ENCODE data around the gene PSPH. TPM values are rescaled to one million over a fixed set of nuclear protein-coding genes. Genes with fewer than 3 reads are reported as not detected.
"Not testable (repeated sequence)": the region's sequence is repeated elsewhere in the genome, so short reads cannot be mapped to it uniquely, and the experiment has no call there.

PSPH gene
- total RNA-seq, result 7.9 and 9.0 TPM in 2 replicates

DNA sequence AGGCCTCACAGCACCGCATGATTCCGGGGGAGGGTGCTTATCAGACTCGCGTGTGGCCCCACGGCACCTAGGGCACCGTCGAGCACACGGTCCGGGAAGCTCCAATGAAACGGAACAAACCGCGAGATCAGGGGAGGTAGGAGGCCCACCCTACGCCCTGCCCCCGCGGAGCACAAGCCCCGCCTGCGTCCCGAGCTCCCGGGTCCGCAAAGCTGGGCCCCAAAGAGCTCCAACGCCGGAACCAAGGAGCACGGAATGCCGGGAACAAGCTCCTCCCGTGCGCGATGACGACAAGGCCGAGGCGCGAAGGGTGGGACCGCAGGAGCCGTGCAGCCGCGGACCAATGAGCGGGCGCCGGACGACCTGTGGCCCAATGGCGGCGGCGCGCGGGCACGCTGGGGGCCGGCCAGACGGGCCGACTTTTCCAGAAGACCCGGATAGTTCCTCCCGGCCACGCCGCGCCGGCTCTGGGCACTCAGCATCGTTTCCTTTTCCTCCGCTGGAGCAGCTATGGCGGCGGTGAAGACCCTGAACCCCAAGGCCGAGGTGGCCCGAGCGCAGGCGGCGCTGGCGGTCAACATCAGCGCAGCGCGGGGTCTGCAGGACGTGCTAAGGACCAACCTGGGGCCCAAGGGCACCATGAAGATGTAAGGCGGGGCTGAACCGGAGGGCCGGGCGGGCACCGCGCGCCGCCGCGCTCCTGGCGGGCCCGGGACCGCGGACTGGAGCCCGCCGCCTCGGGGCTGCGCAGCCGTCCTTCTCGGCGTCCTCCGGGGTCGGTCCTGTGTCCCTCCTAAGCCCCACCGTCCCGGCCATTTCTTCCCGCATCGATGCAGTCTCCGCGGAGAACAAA, at the start of gene PSPH, which contains the start of gene CCT6A:
TSS of gene PSPH (minus strand) at position 106 of the 853 bp plus-strand sequence. CDS start 30,232 bp downstream, outside the sequence.
TSS of gene CCT6A (plus strand) at position 427 of the 853 bp plus-strand sequence. CDS start at position 511, 84 bp downstream.
- H3K27ac Mint-ChIP-seq, result peak within 1 kb of the TSS; percentile 88
- no peaks in the 10 kb centered on the region for H3K27me3 Mint-ChIP-seq
- intact Hi-C loops (cut with micrococcal nuclease), result loop anchor here (1.0 to 5.0 kb wide), 8 partner anchors 13 to 686 kb away; partner anchors contain the start of genes CHCHD2, LANCL2, MRPS17 and NIPSNAP2
- ATAC-seq (ENCODE audit: low read depth) (peak; percentile 90), DNase-seq (peak; percentile 88)
- ChIA-PET POLR2A (interaction anchor here (0.6 to 1.6 kb wide), 19 partner anchors 9 to 1292 kb away, joined by 3 to 57 read pairs (median 4); partner anchors contain the start of genes CHCHD2, LANCL2, NIPSNAP2 and SEC61G), CTCF (interaction anchor here (1.2 kb wide), 1 partner anchor 13 kb away, joined by 5 read pairs; no protein-coding TSS in a partner anchor)
- H3K4me3 Mint-ChIP-seq, result peak within 1 kb of the TSS; percentile 88
- H3K36me3 Mint-ChIP-seq (ENCODE audit: low read depth), result peaks cover 45% of the 10 kb centered on the region
- peaks cover 27% of the 10 kb centered on the region for H3K4me1 Mint-ChIP-seq
- H3K9me3 Mint-ChIP-seq, result no peaks in the 10 kb centered on the region
- no peak for TF ChIP-seq CTCF (IDR thresholded peaks at IDR 0.05)

DNA sequence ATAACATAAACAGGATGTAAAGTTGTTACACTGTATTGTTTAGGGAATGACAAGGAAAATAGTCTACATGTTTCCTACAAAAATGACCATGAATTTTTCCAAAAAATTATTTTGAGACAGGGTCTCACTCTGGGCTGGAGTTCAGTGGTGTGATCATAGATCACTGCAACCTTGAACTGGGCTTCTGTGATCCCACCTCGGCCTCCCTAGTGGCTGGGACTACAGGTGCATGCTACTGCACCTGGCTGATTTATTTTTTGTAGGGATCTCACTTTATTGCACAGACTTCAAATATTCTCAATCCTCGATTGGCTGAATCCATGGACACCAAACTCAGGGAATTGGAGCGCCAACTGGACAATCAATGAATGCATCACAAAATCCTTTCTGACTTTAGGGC, 48.4 kb upstream of the PSPH start:
- Mint-ChIP-seq H3K4me3 (no peak overlapping the region), H3K9me3 (no peaks in the 10 kb centered on the region), H3K4me1 (peaks cover 5% of the 10 kb centered on the region), H3K36me3 (ENCODE audit: low read depth) (peaks cover 55% of the 10 kb centered on the region), H3K27me3 (no peaks in the 10 kb centered on the region), H3K27ac (no peak overlapping the region)
- ChIA-PET CTCF (no interaction called here), POLR2A (no interaction called here)
- DNase-seq (no peak), ATAC-seq (ENCODE audit: low read depth) (no peak)
- intact Hi-C loops (cut with micrococcal nuclease), result no loop called here
- no peak for TF ChIP-seq CTCF (IDR thresholded peaks at IDR 0.05)

DNA sequence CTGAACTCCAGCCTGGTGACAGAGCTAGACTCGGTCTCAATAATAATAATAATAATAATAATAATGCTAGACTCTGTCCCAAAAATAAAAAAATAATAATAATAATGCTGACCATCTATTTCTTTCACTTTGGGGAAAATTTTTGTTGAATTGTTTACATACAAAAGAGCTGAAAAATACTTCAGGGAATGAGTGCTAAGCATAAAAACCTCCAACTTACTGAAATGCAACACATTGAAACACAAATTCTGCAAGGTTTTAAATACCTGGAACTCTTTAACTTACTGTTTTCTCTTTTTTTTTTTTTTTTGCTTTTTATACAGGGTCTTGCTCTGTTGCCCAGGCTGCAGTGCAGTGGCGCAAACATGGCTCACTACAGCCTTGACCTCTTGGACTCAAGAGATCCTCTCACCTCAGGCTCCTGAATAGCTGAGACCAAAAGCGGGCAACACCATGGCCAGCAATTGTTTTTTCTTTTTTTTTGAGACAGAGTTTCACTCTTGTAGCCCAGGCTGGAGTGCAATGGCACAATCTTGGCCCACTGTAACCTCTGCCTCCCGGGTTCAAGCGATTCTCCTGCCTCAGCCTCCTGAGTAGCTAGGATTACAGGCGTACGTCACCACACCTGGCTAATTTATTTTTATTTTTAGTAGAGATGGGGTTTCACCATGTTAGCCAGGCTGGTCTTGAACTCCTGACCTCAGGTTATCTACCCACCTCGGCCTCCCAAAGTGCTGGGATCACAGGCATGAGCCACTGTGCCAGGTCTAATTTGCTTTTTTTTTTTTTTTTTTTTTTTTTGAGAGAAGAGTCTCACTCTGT, 47.2 kb upstream of the PSPH start:
- ATAC-seq (ENCODE audit: low read depth); intact Hi-C loops (cut with micrococcal nuclease); H3K4me3 Mint-ChIP-seq; H3K27me3 Mint-ChIP-seq; DNase-seq; H3K9me3 Mint-ChIP-seq; H3K4me1 Mint-ChIP-seq; CTCF ChIA-PET; H3K27ac Mint-ChIP-seq: not testable (repeated sequence)
- POLR2A ChIA-PET, result interaction anchor here (0.6 kb wide), 1 partner anchor 33 kb away, joined by 5 read pairs; no protein-coding TSS in a partner anchor
- peaks cover 45% of the 10 kb centered on the region for H3K36me3 Mint-ChIP-seq (ENCODE audit: low read depth)

GRCh38 chr7:56097700-56098099, 46.5 kb upstream of the PSPH start:
- Mint-ChIP-seq H3K36me3 (ENCODE audit: low read depth) (peaks cover 42% of the 10 kb centered on the region), H3K27ac (no peak overlapping the region), H3K4me3 (no peak overlapping the region), H3K9me3 (no peaks in the 10 kb centered on the region), H3K4me1 (no peaks in the 10 kb centered on the region), H3K27me3 (no peaks in the 10 kb centered on the region)
- intact Hi-C loops (cut with micrococcal nuclease), result no loop called here
- no peak for ATAC-seq (ENCODE audit: low read depth)
- CTCF ChIA-PET, result no interaction called here
- no peak for TF ChIP-seq CTCF (IDR thresholded peaks at IDR 0.05)
- DNase-seq, result no peak
- POLR2A ChIA-PET, result no interaction called here

- Mint-ChIP-seq H3K36me3 (ENCODE audit: low read depth) (peaks cover 14% of the 10 kb centered on the region), H3K27ac (peak within 1 kb of the TSS; percentile 18), H3K27me3 (no peaks in the 10 kb centered on the region), H3K9me3 (no peaks in the 10 kb centered on the region), H3K4me3 (no peak within 1 kb of the TSS), H3K4me1 (no peaks in the 10 kb centered on the region)
- intact Hi-C loops (cut with micrococcal nuclease), result no loop called here
- ChIA-PET CTCF (no interaction called here), POLR2A (interaction anchor here (0.6 kb wide), 1 partner anchor 17 kb away, joined by 3 read pairs; no protein-coding TSS in a partner anchor)
- ATAC-seq (ENCODE audit: low read depth) (no peak), DNase-seq (no peak)
- no peak for TF ChIP-seq CTCF (IDR thresholded peaks at IDR 0.05)
Observed at GRCh38 chr7:56092789-56093531, 41.7 kb upstream of the PSPH start, which contains the start of gene PHKG1. PHKG1 (minus strand) TSS chr7:56092952; CDS start chr7:56088941, 4,011 bp downstream.

GRCh38 chr7:56092388-56092787, 41.1 kb upstream of the PSPH start:
- CTCF ChIA-PET; intact Hi-C loops (cut with micrococcal nuclease): not testable (repeated sequence)

More at GRCh38 chr7:56092388-56092787, 41.1 kb upstream of the PSPH start:
- not testable (repeated sequence) for H3K27me3 Mint-ChIP-seq; H3K4me1 Mint-ChIP-seq; H3K9me3 Mint-ChIP-seq; ATAC-seq (ENCODE audit: low read depth); DNase-seq; H3K27ac Mint-ChIP-seq; H3K4me3 Mint-ChIP-seq
- POLR2A ChIA-PET, result interaction anchor here (0.6 to 1.0 kb wide), 2 partner anchors 14 to 17 kb away, joined by 3 read pairs; partner anchors contain the start of gene CHCHD2
- H3K36me3 Mint-ChIP-seq (ENCODE audit: low read depth), result peaks cover 14% of the 10 kb centered on the region

Data from activated B cell treated with CpG ODN at 0.5 μM for 24 hours (primary cell).